Left forelimb (tissue), 1 donor: ENCODE results near the gene VSX1.

ENCODE experiments used
- DNase-seq: peaks from one replicate; pipeline ENCODE4 v3.0.0-alpha.2; 2018; ENCODE audit warnings: low spot score

VSX1 gene

DNA sequence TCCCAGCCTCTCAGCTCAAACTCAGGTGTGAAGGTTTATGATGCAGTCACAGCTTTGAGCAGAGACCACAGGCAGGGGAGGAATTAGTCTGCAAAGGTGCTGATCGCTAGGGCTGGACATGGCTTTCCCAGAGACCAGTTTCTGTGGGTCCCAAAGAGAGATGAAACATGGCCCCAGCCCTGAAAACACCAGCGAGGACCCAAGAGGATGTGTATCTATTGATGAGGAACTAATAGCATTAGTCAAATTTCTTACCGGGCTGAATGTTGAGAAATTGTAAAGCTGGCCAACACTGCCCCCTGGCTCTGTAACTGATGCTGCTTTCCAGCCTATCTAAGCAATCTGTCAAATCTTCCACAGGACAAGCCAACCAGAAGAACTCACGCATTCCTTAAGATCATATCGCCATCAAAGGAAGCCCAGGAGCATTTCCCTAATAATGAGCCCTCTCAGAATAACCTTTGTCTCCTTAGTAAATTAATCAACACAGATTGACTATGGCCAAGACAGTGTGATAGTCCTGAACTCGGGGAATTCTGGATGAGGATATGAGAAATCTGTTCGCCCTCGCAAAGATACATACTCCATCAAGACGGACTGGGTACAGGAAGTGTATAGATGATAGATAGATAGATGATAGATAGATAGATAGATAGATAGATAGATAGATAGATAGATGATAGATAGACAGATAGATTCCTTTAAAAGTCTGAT, 16.2 kb downstream of the VSX1 start:
- DNase-seq: no peak

DNA sequence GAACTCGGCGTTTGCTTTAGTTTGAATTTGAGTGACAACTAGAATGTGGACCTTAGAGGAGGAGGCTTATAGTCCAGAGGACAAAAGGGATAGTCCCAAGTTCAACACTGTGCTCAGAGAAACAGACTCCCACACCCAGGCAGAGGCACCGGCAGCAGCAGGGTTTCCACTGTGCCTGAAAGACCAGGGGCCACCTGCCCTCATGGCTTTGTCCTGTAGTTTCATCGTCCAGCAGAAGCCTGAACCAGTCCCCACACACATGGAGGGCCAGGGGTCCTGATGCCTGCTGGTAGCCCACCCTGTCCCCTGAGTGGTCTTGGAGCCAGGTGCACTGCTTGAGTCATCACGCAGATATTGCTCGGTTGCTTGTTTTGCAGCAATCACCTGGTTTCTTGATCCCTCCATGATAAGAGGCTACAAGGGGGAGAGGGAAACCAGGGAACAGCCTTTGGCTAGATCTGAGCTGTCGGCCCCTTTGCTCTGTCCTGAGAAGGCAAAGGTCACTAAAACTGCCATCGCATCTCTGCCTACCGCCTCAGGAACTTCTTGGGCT, 16.8 kb downstream of the VSX1 start:
- DNase-seq: no peak

DNA sequence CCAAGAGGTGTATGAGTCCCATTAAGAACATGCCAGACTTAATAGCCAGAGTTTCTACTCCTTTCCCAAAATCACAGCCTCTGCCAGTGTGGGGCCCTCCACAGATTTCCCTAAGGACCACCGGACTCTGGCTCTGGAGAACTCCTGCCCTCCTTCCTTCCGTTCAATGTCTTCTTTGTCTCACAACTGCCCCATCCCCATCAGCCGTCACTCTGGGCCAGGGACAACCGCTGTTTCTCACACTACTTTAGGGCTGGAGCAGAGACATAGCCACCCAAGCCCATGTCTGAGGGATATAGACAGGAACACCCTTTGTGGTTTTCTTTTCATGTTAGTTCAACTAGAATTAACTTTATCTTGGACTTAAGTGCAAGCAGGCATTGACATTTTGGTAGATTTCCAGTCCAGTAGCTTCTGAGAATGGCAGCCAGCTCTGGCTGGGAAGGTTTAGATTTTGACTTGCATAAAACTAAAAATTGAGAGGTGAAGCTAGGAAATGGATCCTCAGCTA, 17.3 kb downstream of the VSX1 start:
- no peak for DNase-seq

DNA sequence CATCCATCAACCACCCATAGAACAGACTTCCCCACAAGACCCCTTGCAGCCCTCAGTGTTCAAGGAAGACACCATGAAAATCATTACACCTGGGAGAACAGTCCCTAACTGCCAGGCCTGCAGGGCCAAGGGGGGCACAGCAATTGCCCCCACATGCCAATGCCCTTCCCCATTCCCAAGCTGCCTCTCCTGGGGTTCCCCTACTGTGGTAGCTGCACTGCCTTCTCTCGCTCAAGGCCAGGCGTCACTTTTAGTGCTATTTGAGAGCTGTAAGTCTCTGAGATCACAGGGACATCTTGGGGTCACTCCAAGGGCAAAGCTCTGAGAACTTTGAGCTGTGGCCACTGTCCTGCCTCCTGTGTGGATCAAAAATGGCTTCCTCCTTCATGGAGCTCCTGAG, 18.0 kb downstream of the VSX1 start:
- no peak for DNase-seq

DNA sequence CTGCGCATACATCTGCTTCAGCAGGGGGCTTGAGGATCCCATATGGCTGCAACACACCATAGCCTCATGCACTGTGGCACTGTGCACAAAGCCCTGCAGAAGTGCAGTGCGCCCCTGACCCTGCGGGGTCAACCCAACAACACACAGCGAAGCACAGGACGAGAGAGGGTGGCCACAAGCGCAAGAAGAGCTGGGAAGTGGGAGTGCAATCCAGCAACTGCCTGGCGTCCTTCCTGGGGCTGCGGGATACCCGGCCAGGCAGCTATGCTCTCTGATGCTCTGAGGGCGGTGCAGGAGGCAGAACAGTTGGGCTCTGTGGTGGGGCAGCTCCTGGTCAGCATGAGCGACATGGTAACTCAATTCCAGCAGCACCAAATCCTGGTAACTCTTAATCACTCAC, 18.4 kb downstream of the VSX1 start:
- DNase-seq: no peak

DNA sequence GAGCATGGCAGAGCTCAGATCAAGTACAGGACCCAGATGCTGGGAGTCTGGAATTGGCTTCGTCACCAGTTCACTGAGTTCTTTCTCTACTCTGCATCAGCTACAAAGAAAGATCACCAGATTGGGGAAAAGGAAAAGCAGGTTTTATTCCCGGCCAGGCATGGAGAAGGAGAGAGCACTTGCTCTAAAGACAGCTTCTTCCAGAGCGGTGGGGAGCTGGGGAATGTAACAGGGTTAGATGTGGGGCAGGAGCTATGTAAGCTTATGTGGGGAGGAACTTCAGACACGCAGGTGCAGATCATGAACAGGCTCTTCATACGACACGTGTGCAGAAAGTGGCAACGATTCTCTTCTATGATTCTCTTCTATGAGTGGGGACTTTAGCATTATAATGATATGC, 19.1 kb downstream of the VSX1 start:
- DNase-seq: no peak

DNA sequence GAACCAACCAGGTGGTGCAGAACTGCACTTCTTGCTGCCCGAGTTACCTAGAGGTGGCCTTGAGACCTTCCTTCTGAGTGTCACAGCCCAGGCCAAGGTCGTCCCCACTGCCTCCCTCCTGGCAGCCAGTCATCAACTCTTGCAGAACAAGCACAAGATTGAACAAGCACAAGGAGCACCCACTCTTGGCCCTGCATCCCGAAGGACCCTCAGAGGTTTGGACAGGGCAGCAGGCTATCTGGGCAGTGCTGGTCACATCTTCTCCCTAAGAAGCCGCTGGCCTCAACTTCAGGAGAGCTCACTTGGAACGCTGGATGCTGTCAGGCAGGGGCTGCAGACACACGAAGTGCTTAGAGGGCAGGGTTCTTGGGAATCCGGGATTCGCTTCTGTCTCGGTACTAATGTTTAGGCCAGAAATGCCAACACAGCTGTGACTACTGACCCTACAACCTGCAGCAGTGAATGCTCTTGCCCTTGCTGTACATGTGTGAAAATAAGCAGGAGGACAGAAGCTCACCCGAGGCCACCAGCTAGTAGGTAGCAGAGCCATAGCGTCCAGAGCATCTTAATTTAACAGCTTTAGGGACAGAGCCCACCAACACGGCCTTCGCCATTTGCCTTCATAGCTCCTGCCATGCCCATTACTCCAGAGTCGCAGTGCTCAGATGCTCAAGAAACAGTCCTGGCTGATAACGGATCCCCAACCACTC, 20.0 kb downstream of the VSX1 start:
- DNase-seq: no peak

DNA sequence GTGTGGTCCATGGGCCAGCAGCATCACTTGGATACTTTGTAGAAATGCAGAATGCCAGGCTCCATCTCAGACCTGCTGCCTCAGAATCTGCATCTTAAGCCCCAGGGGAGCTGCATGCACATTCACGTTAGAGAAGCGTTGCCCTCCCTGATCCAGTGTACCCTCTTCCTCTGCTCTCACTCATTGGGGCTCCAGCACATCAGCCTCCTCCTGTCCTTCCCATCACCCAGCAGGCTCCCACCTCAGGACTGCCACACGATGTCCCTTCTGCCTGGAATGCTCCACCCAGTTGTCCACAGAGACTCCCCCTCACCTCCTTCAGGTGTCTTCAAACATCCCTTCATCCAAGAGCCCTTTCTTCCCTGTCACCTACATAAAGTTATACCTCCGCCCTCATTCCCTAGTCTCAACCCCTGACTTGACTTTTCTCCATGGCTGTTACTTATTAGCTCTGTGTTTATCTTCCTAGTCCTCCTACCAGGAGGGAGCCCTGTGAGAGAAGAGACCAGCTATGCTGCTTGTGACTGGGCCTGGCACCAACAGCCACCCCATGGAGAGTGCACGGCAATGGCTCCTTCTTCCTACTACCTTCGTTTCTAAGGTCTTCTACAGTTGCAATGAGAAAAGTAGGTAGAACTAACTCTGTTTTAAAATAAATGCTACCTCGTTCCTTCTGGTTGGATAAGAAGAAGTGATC, 20.7 kb downstream of the VSX1 start:
- no peak for DNase-seq

DNA sequence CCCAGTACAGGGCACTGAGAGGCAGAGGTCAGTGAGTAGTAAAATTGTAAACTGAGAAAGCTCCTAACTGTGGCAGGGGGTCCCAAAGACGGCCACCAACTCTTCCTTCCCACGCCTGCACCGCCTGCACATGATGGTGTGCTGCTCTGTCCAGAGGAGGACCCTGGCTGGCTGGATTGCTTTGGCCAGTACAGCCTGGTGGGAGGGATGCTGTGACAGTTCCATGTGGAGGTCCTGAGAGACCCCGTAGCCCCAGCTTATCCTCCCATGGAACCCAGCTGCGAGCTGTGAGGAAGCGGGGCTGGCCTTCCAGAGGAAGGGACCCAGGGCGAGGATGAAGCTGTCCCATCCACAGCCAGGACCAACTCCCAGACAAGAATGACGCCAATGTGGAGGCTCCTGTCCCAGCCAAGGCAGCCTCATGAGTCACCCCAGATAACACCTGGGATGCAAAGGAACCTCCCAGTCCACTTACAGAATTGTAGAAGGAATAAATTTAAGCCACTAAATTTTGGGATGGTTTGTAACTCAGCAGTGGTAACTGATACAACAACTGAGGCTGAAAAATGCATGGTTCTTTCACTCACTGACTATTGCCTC, 22.0 kb downstream of the VSX1 start:
- no peak for DNase-seq

DNA sequence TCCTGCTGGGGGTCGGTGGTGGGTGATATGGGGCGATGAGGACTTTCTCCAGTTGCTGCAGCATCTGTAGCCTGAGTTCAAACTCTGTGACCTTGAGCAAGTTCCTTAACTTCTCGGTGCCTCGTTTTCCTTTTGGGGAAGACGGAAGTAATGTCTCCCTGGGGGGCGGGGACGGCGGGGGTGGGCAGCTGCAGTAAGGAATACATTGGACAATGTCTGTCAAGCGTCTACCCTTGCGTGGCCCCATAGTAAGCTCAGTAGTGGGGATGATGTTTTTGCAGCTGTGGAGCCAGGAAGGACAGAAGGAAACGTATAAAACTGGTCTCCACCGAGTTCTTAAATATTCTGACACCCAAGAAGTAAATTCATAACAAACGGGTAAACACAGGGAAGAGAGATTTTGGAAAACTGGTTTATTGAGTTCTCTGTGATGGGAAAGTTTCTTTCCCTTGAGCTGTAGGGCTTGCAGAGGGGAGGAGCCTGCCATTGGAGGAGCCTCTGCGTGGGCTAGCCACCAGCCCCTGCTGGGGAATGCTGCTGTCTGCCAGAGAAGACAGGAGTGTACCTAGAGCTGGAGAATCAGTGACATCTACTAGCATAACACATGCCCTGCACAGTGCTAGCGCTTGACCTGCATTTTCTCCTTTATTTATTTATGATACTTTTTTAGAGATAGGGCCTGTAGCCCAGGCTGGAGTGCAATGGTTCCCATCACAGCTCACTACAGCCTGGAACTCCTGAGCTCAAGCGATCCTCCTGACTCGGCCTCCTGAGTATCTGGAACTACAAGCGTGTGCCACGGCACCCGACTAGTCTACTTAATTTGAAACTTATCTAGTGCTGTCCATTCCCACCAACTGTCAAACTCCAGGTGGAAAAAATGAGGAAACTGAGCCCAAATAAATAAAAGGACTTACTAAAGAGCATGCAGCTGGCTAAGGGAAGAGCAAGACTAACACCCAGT, 22.8 kb downstream of the VSX1 start:
- DNase-seq: peak; percentile 62

DNA sequence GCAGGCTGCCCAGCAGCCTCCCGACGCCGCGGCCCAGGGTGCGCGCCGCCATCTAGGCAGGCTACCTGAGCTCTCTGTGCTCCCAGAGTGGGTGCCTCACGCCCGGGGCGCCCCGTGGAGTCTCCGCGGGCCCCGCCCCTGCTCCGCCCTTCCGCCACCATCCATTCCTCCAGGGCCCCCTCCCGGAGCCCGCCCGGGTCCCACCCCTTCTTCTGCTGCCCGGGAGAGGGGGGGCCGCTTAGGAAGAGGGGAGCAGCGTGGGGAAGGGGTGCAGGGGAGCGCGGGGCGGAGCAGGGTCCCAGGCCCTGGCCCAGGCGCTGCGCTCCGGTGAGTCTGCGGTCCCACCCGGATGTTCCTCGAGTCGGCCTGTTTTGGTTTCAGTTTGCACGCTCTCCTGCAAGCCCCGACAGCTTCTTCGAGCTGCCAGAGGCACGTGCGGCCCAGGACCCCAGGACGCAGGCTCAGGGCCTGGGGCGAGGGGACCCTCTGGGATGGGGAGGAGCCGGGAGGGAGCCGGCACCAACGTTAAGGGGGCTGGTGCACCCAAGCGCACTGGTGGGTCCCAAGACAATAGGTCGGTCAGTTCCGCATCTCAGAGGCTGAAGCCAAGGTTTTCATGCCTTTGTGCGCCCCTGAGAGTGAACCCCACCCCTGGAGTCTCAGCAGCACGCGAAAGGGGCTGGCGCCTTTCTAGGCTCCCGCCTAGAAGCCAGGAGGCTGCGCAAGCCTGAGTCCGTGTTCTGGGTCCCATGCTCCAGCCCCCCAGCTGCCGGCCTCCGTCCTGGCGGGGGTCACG, 23.7 kb downstream of the VSX1 start, which contains the start of gene ACSS1:
TSS of gene ACSS1 (minus strand) at position 89 of the 796 bp plus-strand sequence. CDS start at position 52, 37 bp downstream.
- peak; percentile 80 for DNase-seq

DNA sequence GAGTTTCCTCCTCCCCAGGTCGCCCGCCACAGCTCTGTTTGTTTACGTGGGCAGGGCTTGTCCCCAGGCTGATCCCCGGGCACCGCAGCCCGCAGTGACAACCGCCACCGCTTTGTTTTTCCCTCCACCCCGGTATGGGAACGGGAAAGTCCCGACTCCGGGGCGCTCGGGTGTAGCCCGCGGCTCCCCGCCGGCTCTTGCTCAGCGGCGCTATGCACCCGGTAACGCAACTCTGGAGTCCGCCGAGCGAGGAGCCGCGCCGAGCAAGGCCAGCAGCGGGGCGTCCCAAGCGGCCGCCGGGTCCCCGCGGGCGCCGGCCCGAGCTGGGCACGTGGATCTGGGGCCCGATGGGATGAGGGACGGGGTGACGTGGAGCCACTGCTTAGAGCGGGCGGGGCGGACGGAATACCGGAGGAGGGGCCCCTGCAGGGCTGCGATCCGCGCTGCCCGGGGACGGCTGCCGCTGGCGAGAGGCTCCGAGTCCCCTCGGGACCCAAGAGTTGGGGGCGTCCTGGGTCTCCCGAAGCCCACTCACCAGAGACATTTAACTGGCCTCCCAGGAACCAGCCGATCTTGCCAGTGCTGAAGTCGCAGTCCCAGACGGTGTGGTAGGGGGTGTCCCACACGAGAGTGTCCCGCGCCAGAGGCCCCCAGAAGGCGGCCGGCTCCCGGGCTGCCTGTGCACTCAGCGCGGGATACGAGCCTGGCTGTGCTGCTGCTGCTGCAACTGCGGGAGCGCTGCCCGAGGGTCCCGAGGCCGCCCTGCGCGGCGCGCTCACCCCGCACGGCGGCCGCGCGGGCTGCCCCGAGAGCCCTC, 24.5 kb downstream of the VSX1 start:
- DNase-seq: peak; percentile 85

DNA sequence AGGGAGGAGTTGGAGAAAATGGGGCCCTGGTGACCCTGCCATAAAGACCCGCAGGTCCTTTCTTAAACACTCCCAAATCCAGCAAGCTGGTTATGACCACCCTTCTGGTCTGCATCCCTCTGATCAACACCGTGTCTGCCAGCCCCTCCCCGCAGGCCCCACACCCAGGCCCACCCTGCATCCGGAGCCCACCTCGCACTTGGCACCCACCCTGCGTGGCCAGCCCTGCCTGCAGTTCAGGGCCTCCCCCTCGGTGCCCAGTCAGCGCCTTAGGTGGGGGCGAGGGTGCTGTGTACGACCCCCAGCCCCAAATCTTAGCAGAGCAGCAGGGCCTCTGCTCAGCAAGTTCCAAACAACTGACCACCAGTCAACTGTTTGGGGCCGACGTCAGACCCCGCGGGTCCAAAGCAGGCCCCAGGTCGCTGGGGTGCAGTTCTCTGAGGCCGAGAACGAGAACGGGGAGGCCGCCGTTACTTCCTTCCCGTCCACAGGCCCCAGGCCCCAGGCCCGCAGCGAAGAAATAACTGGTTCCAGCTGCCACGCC, 25.2 kb downstream of the VSX1 start:
- no peak for DNase-seq

DNA sequence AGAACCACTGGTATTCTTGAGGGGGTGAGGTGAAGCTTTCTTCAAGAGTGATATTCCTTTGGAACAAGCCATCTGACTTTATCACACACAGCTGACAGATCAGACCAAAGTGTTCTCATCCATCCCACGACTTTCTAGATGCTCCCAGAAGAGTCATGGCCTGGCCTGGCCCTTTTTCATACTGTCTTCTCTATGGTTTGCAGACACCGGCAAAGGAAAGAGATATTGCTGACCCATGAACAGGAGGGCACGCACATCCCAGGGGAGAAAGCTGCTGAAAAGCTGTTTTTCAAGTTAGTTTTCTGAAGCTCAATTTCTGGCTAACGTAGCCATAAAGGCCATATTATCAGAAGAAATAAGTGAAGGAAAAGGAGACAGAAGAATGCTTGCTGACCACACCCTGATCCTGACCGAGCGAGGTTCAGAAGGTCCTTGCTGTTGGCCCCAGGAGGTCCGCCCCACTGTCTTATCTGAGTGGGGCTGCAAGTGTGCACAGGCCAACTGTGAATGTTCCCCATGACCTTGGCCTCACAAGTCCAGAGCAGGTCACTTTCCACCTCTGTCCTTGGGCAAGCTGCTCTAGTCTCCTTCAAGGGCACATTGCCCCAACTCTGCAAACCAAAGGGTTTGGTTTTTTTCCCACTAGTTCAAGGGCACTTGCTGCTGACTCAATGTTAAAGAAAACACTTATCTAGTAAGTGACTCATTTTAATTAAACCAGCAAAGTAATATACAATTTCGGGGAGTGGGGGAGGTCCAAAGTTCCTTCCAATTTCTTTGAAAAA, 26.0 kb downstream of the VSX1 start:
- DNase-seq: no peak

DNA sequence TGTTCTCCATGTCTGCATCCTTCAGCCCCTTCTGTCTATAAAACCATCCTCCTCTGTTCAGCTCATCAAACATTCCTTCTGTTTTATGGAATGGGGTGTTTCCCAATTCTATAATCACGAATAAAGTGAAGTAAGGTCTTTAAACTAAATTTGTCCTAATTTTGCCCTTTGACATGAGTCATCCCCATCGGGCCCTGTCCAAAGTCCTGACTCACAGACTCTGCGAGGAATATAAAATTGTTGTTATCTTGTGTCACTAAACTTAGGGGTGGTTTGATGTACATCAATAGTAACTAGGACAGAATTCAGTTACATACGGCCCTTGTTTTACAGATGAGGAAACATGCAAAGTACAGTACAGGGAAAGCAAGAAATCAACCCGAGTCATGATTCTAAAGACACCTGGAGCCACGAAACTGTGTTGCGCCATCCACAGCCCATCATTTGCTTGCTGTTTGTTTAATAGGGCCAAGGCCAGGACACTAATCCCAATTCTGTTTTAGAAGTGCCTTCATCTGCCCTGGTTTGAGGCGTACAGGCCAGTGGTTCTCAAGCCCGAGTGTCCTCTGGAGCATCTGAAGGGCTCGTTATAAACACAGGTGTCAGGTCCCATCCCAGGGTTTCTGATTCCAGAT, 26.8 kb downstream of the VSX1 start:
- DNase-seq: no peak

DNA sequence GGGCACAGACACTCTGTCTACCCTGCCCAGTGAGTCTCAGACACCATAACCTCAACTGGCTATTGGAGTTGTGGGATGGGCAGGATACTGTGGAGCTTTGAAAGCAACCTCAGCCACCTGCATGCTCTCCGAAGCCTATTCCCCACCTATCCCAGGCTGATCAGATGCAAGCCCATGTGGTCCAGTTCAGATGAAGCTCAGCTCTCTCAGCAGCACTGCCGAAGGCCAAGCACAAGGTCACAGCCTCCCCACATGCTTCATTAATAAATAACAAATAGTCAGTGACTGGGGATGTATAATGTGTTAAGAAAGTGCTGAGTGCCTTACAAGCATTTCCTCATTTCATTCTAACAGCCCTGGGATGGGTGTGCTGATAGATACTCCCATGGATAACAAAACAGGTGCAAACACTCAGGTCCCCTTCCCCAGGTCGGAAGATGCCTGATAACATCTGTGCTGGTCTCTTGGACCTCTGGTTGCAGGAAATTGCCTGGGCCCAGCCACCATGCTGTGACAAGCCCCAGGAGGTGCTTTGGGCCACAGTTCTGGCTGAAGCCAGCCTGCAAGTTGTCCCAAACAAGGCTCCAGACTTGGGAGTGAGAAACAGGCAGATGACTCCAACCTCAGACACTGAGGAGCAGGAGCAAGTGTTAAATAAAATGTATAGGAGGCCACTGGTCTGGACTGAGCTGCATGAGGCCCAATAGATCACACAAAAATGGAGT, 27.7 kb downstream of the VSX1 start:
- DNase-seq: peak; percentile 37
